K562 (cell line): ENCODE results near the gene ERGIC1. TPM values are rescaled to one million over a fixed set of nuclear protein-coding genes. Genes with fewer than 3 reads are reported as not detected.

Experiments used
- ATAC-seq: fragments of 200-7000 bp; cut with Tn5 transposase; 3 replicates; pipeline ENCODE4 v1.9.1; 2020; ENCODE audit warnings: moderate library complexity
- BruUV-seq: library from RNA; stranded (reverse); fragments of 400-500 nt; replicated peaks from 2 replicates; lab custom pipeline; 2021; lab: Mats Ljungman, UMichigan
- CTCF ChIA-PET: fragments of 300-600 bp; formaldehyde crosslinking; extraction: SDS; loops from one replicate; lab custom pipeline; 2021; ENCODE audit warnings: low intra/inter-chr PET ratio; lab: Yijun Ruan, JAX
- POLR2A ChIA-PET: fragments of 300-600, 350-650 bp; sonication (Branson Sonifier 250); formaldehyde crosslinking; extraction: SDS; loops from one replicate; lab custom pipeline; 2021; ENCODE audit warnings: antibody characterized with exemption, inconsistent platforms; lab: Yijun Ruan, JAX
- DNase-seq, 4 experiments: peaks; one replicate each; pipeline versions ENCODE4 v3.0.0 to v3.0.0-alpha.2; 2011 to 2018; ENCODE audit warnings: low spot score in 3 of 4, mixed read lengths in 3 of 4; ENCODE audit errors: extremely low read depth in 1 of 4
- FAIRE-seq: peaks from 2 replicates; lab custom pipeline; 2011; peaks lifted over from hg19 to GRCh38; lab: Jason Lieb, UNC
- H2AFZ ChIP-seq: 2 replicates; pipeline ENCODE4 v1.6.0; 2011; ENCODE audit warnings: low read depth, low read length, control low read depth, inconsistent platforms
- H3K27ac ChIP-seq: fragments of 200-600 bp; 3 replicates; pipeline ENCODE4 v1.8.0; 2011; ENCODE audit warnings: low read depth, mild to moderate bottlenecking, control low read depth, inconsistent platforms, low read length, moderate library complexity, mixed read lengths; ENCODE audit errors: extremely low read depth
- H3K27me3 ChIP-seq, 2 experiments: fragments of 300-600 bp in 1 of 2; 2 replicates in 1 of 2; 3 replicates in 1 of 2; pipeline versions ENCODE4 v1.6.0 to v1.8.0; 2011; ENCODE audit warnings: inconsistent platforms in 2 of 2, low read length in 2 of 2, mild to moderate bottlenecking in 1 of 2, mixed read lengths in 1 of 2, moderate library complexity in 1 of 2; ENCODE audit not compliant: control insufficient read depth in 2 of 2, insufficient read depth in 2 of 2
- H3K36me3 ChIP-seq: fragments of 300-600 bp; 3 replicates; pipeline ENCODE4 v1.8.0; 2011; ENCODE audit warnings: mild to moderate bottlenecking, low read length, inconsistent platforms; ENCODE audit not compliant: control insufficient read depth, insufficient read depth
- H3K4me1 ChIP-seq, 2 experiments: fragments of 200-600 bp in 1 of 2; replicated peaks in 1 of 2; 2 replicates in 1 of 2; 3 replicates in 1 of 2; pipeline versions ENCODE4 v1.5.1 to v1.8.0; 2011; ENCODE audit warnings: inconsistent platforms in 2 of 2, low read length in 2 of 2, mild to moderate bottlenecking in 1 of 2, mixed read lengths in 1 of 2, moderate library complexity in 1 of 2; ENCODE audit not compliant: control insufficient read depth in 2 of 2, insufficient read depth in 2 of 2
- H3K4me2 ChIP-seq: 2 replicates; pipeline ENCODE4 v1.6.1; 2011; ENCODE audit warnings: low read length, control low read depth, inconsistent platforms, mixed read lengths; ENCODE audit not compliant: insufficient read depth
- H3K4me3 ChIP-seq: fragments of 200-600 bp; sonication (generic), shearing (Covaris generic); 2 replicates; pipeline ENCODE4 v1.5.1; 2016; ENCODE audit warnings: control low read depth, inconsistent platforms
- H3K79me2 ChIP-seq: fragments of 200-600 bp; 3 replicates; pipeline ENCODE4 v1.8.0; 2011; ENCODE audit warnings: low read length, inconsistent platforms; ENCODE audit not compliant: control insufficient read depth, insufficient read depth
- H3K9ac ChIP-seq, 2 experiments: 2 replicates each; pipeline versions ENCODE4 v1.6.0 to v1.6.1; 2011; ENCODE audit warnings: low read depth in 2 of 2, low read length in 2 of 2, control low read depth in 1 of 2, inconsistent platforms in 1 of 2, mild to moderate bottlenecking in 1 of 2, mixed read lengths in 1 of 2; ENCODE audit not compliant: insufficient read depth in 1 of 2
- H3K9me1 ChIP-seq: one replicate; pipeline ENCODE4 v1.6.0; 2011; ENCODE audit warnings: inconsistent platforms, mild to moderate bottlenecking, low read length, moderate library complexity; ENCODE audit not compliant: control insufficient read depth, insufficient read depth
- H3K9me3 ChIP-seq: replicated peaks from 2 replicates; pipeline ENCODE4 v1.5.1; 2011; ENCODE audit warnings: low read depth, low read length, inconsistent platforms; ENCODE audit not compliant: control insufficient read depth, insufficient read depth
- H4K20me1 ChIP-seq: replicated peaks from 2 replicates; pipeline ENCODE4 v1.6.1; 2011; ENCODE audit warnings: low read length, inconsistent platforms, mixed read lengths; ENCODE audit not compliant: control insufficient read depth, insufficient read depth
- EP300 ChIP-seq: IDR thresholded peaks from 2 replicates; pipeline ENCODE4 v1.6.1; 2012; ENCODE audit warnings: low read length, improper control_type of control experiment
- REST ChIP-seq, 2 experiments: fragments of 450-650 bp; formaldehyde crosslinking in 1 of 2; IDR thresholded peaks; 2 replicates each; pipeline versions ENCODE4 v1.4.0 to v1.6.1; 2014 to 2020; ENCODE audit warnings: mild to moderate bottlenecking in 2 of 2, borderline replicate concordance in 1 of 2, low read depth in 1 of 2
- SMARCA5 ChIP-seq: fragments of 450-650 bp; IDR thresholded peaks from 2 replicates; pipeline ENCODE4 v1.6.1; 2016
- USF1 ChIP-seq: sonication (generic); formaldehyde crosslinking; IDR thresholded peaks from 2 replicates; pipeline ENCODE4 v1.9.0; 2022; ENCODE audit warnings: mild to moderate bottlenecking, missing genetic modification reagents
- ZFX ChIP-seq: sonication (generic); formaldehyde crosslinking; IDR thresholded peaks from 2 replicates; pipeline ENCODE4 v1.8.0; 2022; ENCODE audit warnings: mild to moderate bottlenecking, missing genetic modification reagents, moderate library complexity
- WGBS: fragments of 100-300 bp; shearing (Covaris generic); methylation state at CpG from one replicate; pipeline ENCODE4 v1.1.6; 2016; ENCODE audit warnings: low coverage, mixed read lengths; ENCODE audit not compliant: insufficient coverage; ENCODE audit errors: missing lambda C conversion rate; 5-methylcytosine and 5-hydroxymethylcytosine counted together
- in situ Hi-C: fragments of 300-500 bp; cut with MboI; formaldehyde crosslinking; loops from 4 replicates; pipeline ENCODE4 v1.15.0; 2018; ENCODE audit warnings: inconsistent platforms, mixed read lengths
- intact Hi-C: fragments of 100-400 bp; cut with micrococcal nuclease; formaldehyde crosslinking; loops from 2 replicates; pipeline ENCODE4 v1.14.2; 2022
- polyA plus RNA-seq, 8 experiments: library from polyadenylated mRNA; depleted of rRNA in 4 of 8; stranded (reverse) in 5 of 8; unstranded in 3 of 8; fragments of >200 nt; fragmentation: Nextera tagmentation in 2 of 8; fragmentation: Illumina TruSeq in 1 of 8; extraction: Ambion mirVana in 2 of 8; extraction: Trizol in 1 of 8; gene quantifications; 2 replicates each; pipeline versions ENCODE4 v1.2.1 to v1.2.3, GENCODE V29; 2011 to 2014; ENCODE audit warnings: inconsistent platforms in 1 of 8, missing spikeins in 1 of 8
- total RNA-seq, 7 experiments: library from RNA; depleted of rRNA in 6 of 7; stranded (reverse); fragments of >200 nt in 6 of 7; fragmentation: Illumina TruSeq in 2 of 7; extraction: Trizol in 2 of 7; gene quantifications; 2 replicates each; pipeline versions ENCODE4 v1.2.1 to v1.2.3, GENCODE V29; 2011 to 2021; ENCODE audit warnings: low replicate concordance in 1 of 7

The ERGIC1 gene
- total and polyA plus RNA-seq, 9 of the 15 experiments (the other 6 are each of a cell fraction or from before 2014, with no cell fraction given) = 5.5 to 68.4 (median 36.4) TPM

GRCh38 chr5:172788771-172789686, 45.0 kb upstream of the ERGIC1 start (continued):
- TF ChIP-seq USF1 (CRISPR knock-in tag) = no peak; the same call in 1 of the 2 replicates
- TF ChIP-seq, all 486 proteins: peak for 118

DNA sequence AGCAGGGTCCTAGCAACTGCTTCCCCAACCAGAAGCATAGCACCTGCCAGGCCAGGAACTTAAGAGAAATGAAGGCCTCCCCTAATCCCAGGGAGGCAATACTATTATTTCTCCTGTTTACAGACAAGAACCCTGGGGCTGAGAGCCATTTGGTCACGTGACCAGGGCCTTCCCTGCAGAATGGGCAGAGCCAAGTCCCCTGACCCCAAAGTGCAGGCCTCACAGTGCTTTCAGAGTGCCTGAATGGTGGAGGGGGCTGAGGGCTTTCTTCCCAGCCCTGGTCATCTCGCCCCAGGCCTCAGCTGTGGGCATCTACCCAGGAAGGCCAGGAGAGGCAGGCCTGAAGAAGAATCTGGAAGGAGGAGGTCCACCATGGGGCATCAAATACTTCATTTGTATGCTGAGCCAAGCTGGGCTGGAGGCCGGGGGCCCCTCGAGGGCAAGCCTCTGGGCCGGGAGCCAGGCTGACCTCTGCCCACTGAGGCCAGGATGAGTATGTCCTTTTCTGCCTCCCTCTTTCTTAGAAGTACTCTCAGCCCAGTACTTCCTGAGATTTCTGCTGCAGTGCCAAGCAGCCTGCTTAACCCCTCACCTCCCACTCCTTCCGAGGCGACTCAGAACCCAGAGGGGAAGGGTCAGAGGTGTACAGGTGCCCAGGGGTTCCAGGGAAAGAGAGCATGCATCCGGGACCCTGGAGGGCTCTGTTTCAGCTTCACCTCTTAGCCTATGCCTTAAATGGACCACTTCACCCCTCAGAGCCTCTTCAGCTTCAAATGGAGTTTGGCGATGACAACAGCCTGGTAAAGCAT, 44.2 kb upstream of the ERGIC1 start:
- peak overlapping the region; percentile 85 to 88 for H3K9ac ChIP-seq
- peak overlapping the region; percentile 62 for H3K4me2 ChIP-seq
- H4K20me1 ChIP-seq = no peaks in the 10 kb centered on the region
- BruUV-seq = TSS peak; percentile 97
- H3K27me3 ChIP-seq = no peaks in the 10 kb centered on the region
- in situ Hi-C loops = no loop called here
- ATAC-seq (peak; percentile 12), DNase-seq (peak in 3 of 4 experiments; percentile 35 to 55 (median 45)), FAIRE-seq (no peak)
- POLR2A ChIA-PET = interaction anchor here (1.1 to 1.9 kb wide), 6 partner anchors 10 to 126 kb away, joined by 4 to 10 read pairs (median 5); partner anchors contain the start of gene DUSP1
- WGBS = 49% methylated on average over 9 of the region's 9 CpGs
- peak overlapping the region; percentile 83 for H2AFZ ChIP-seq
- CTCF ChIA-PET = no interaction called here
- no peaks in the 10 kb centered on the region for H3K9me1 ChIP-seq
- no peaks in the 10 kb centered on the region for H3K36me3 ChIP-seq
- intact Hi-C loops = loop anchor here (1.0 kb wide), 1 partner anchor 18 kb away; no protein-coding TSS in a partner anchor
- no peaks in the 10 kb centered on the region for H3K79me2 ChIP-seq
- peaks cover 43 to 46% of the 10 kb centered on the region in 2 experiments for H3K4me1 ChIP-seq
- H3K27ac ChIP-seq = peak overlapping the region; percentile 98
- no peak overlapping the region for H3K4me3 ChIP-seq
- no peaks in the 10 kb centered on the region for H3K9me3 ChIP-seq
- TF ChIP-seq EP300 (no peak), SMARCA5 (no peak), REST (IDR thresholded peaks at IDR 0.05; ENCODE audit: borderline replicate concordance) (no peak; the same call in 1 of the 2 replicates), REST (CRISPR knock-in tag; IDR thresholded peaks at IDR 0.05; ENCODE audit: low read depth) (0 out of 2 replicates have a peak, but pooled peaks have one; percentile 36), ZFX (peak; percentile 6; the same call in 1 of the 2 replicates)
